KBM-7 (cell line): ENCODE measurements around the gene MOV10L1.

Experiments used
- DNase-seq: peaks from one replicate; pipeline ENCODE4 v3.0.0-alpha.2; 2015
- in situ Hi-C: fragments of 300-500 bp; cut with MboI; formaldehyde crosslinking; loops from 2 replicates; pipeline ENCODE4 v1.14.3; 2020; ENCODE audit warnings: low sequenced_read_pairs, low pct_unique_long_range_greater_than_20kb, mixed read lengths

MOV10L1 gene

GRCh38 chr22:50089682-50090411, at the start of gene MOV10L1:
MOV10L1 (plus strand) TSS chr22:50090006; CDS start chr22:50090089, 83 bp downstream.
- in situ Hi-C loops: no loop called here
- no peak for DNase-seq

GRCh38 chr22:50040717-50041116, 49.1 kb upstream of the MOV10L1 start:
- DNase-seq: no peak
- in situ Hi-C loops: loop anchor here (25.0 kb wide), 1 partner anchor 278 kb away; no protein-coding TSS in a partner anchor

- in situ Hi-C loops: loop anchor here (25.0 kb wide), 1 partner anchor 279 kb away; no protein-coding TSS in a partner anchor
- DNase-seq: no peak
Observed at GRCh38 chr22:50041361-50042065, 48.3 kb upstream of the MOV10L1 start.

GRCh38 chr22:50044485-50045118, 45.2 kb upstream of the MOV10L1 start:
- DNase-seq: peak; percentile 43
- in situ Hi-C loops: loop anchor here (25.0 kb wide), 1 partner anchor 282 kb away; no protein-coding TSS in a partner anchor

- no peak for DNase-seq
- in situ Hi-C loops: loop anchor here (25.0 kb wide), 1 partner anchor 283 kb away; no protein-coding TSS in a partner anchor
Observed at GRCh38 chr22:50045211-50046018, 44.4 kb upstream of the MOV10L1 start.

GRCh38 chr22:50046019-50046415, 43.8 kb upstream of the MOV10L1 start:
- in situ Hi-C loops: loop anchor here (25.0 kb wide), 1 partner anchor 284 kb away; no protein-coding TSS in a partner anchor
- DNase-seq: no peak

GRCh38 chr22:50046481-50047245, 43.1 kb upstream of the MOV10L1 start:
- in situ Hi-C loops: loop anchor here (25.0 kb wide), 1 partner anchor 284 kb away; no protein-coding TSS in a partner anchor

GRCh38 chr22:50047346-50047745, 42.5 kb upstream of the MOV10L1 start:
- DNase-seq: no peak
- in situ Hi-C loops: loop anchor here (25.0 kb wide), 1 partner anchor 285 kb away; no protein-coding TSS in a partner anchor

More at GRCh38 chr22:50046481-50047245, 43.1 kb upstream of the MOV10L1 start:
- no peak for DNase-seq

- in situ Hi-C loops: loop anchor here (25.0 kb wide), 1 partner anchor 286 kb away; no protein-coding TSS in a partner anchor
- no peak for DNase-seq
Observed at GRCh38 chr22:50048061-50048765, 41.6 kb upstream of the MOV10L1 start.

GRCh38 chr22:50048836-50049235, 41.0 kb upstream of the MOV10L1 start:
- in situ Hi-C loops: loop anchor here (25.0 kb wide), 1 partner anchor 287 kb away; no protein-coding TSS in a partner anchor
- DNase-seq: no peak

GRCh38 chr22:50049299-50050195, 40.3 kb upstream of the MOV10L1 start:
- in situ Hi-C loops: loop anchor here (25.0 kb wide), 1 partner anchor 287 kb away; no protein-coding TSS in a partner anchor
- no peak for DNase-seq

- in situ Hi-C loops: no loop called here
- DNase-seq: no peak
Observed at GRCh38 chr22:50051930-50052329, 37.9 kb upstream of the MOV10L1 start.

GRCh38 chr22:50053861-50054260, 35.9 kb upstream of the MOV10L1 start:
- no peak for DNase-seq
- in situ Hi-C loops: no loop called here

GRCh38 chr22:50056214-50056972, 33.4 kb upstream of the MOV10L1 start:
- in situ Hi-C loops: no loop called here
- DNase-seq: no peak

GRCh38 chr22:50057278-50058060, 32.3 kb upstream of the MOV10L1 start:
- in situ Hi-C loops: no loop called here
- DNase-seq: no peak
